ENCODE results near the gene MAPK14.

Gene MAPK14

DNA sequence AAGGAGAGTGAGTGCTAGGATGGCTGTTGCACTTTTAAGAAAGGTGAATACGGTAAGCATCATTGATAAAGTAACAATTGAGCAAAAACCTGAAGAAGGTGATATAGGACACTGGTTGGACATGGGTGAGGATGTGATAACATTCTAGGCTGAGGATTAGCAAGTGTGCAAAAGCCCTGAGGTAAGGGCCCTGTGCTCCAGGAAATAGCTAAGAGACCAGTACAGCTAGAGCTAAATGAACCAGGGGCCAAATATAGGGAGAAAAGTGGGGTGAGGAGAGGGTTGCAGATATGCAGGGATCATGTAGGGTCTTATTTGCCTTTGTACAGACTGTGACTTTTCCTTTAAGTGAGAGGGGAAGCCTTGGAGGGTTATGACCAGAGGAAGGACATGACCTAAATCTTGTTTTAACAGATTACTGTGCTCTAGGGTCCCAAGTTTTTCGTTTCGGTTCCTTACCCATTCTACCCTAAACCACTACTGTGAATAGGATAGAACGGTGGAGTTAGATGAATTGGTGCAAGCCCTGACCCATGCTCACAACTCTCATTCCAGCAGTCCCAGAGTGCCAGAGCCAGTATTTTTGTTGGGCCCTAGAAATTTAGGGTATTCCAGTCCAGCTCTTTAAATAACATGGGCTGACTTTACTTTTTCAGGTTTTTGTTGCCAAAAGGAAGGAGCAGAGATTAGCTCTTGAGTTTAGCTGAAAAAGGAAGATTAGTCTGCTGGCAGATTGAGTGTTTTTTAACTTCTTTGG is 10.7 kb downstream of the MAPK14 start:
- DNase-seq = no peak

DNA sequence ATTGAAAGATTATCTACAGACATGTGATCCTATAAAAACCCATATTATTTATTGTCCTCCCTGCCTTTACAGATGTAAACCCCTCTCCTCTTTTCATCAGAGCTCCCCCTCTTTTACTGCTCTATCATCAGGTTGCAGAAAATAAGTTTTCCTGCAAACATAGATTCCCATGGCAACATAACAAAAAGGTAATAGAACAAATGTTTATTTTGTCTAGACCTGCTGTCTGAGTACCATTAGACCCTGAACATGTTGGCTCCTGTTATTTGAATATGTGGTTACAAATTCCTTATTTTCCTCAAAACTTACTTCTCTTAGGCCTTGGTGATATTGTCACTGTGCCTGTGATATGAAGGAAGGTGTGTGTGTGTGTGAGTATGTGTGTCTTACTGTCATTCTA is 11.5 kb downstream of the MAPK14 start:
- DNase-seq = no peak

DNA sequence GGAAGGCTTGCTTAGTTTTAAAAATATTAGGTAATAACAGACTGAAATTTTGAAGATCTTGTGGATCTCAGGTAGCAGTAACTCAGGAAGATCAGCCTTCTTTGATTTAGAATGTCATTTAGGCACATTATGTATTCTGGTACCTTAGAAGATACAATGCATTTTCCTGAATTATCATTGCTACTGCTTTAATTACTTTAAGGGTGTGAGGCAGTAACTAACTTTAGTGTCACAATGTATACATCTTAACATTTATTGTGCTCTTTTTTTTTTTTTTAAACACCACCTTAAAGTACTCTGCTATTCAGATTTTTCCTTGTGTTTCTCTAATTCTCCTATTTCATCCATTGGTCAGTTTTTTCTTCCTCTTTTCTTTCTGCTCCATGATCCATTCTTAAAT is 13.3 kb downstream of the MAPK14 start:
- DNase-seq = no peak

DNA sequence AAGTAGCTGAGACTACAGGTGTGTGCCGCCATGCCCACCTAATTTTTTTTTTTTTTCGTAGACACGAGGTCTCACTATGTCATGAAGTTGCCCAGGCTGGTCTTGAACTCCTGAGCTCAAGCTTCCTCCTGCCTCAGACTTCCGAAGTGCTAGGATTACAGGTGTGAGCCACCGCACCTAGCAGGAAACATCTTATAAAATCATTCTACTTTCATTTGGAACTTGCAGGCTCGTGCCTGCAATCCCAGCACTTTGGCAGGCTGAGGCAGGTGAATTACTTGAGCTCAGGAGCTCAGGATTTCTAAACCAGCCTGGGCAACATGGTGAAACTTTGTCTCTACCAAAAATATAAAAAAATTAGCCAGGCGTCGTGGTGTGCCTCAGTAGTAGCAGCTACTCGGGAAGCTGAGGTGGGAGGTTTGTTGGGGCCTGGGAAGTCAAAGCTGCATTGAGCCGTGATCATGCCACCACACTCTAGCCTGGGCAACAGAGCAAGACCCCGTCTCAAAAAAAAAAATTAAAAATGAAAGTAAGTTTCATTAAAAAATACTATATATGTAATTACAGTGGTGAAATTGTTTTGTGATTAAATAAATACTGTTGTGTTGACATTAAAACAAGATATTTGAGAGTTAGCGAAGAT is 15.1 kb downstream of the MAPK14 start:
- no peak for DNase-seq

DNA sequence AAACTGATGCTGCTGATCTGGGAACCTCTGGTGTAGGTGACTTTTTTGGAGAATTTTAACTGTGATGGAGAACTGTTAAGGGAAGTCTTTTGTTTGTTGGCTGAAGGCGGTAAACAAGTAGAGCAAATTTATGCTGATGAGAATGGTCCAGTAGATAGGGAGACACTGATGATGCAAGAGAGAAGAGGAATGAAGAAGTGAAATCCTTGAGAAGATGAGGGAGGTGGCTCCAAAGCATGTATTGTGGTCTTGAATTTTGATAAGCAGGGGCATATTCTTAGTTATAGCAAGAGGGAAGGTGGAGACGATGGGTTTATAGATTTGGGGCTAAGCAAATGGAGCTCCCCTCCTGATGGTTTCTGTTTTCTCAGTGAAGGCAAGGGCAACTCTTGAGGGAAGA is 22.0 kb downstream of the MAPK14 start:
- DNase-seq = no peak

DNA sequence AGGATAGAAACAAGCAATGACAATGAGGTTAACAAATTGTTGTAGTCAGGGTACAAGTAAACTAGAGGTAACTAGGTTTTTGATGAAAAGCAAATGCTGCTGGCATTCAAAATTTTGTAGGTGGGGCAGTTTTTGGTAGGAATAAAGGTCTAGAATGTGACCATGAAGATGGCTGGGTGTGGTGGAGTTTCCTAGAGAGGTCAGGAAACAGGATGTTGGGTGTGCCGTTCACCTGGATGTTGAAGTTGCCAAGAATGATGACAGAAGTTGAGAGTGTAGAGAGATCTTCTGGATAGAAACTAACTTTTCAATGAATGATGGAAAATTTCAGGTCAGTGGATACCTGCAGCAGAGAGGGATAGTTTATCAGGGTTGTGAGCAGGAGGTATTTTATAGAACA is 22.7 kb downstream of the MAPK14 start:
- no peak for DNase-seq

DNA sequence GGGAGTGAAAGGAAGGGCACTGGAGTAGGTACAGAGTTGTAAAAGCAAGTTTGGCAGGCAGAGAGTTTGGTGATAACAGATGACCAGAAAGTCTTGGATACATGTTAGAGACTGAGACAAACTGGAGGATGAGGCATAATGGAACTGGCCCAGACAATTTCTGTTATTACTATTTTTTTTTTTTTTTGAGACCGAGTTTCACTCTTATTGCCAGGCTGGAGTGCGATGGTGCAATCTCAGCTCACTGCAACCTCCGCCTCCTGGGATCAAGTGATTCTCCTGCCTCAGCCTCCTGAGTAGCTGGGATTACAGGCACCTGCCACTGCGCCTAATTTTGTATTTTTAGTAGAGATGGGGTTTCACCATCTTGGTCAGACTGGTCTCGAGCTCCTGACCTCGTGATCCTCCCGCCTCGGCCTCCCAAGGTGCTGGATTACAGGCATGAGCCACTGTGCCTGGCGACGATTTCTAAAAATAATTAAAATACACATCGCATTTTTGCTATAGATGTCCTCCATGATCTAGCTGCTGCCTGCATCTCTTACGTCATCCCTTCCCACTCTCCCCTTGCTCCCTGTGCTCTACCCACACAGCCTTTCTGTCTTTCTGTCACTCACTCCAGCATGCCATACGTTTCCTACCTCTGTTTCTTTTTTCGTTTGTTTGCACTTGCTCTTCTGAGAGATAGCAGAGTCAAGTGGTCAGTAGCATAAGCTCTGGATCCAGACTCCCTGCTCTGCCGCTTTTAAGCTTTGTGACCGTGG is 23.5 kb downstream of the MAPK14 start:
- no peak for DNase-seq

DNA sequence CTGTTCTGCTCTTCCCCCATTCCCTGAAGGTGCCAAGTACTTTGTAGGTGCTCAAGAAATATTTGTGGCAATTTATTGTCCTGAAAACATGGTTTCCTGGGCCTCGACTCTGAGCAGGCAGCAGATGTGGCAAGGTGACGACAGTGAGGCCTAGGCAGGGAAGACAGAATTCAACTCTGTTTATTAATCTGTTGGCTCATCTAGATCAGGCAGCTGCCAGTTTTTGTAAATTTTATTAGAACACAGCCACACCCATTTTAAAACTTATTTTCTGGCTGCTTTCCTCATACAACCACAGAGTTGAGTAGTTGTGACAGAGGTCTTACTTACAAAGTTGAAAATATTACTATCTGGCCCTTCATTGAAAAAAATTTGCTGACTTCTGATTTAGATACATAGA is 24.5 kb downstream of the MAPK14 start:
- no peak for DNase-seq

DNA sequence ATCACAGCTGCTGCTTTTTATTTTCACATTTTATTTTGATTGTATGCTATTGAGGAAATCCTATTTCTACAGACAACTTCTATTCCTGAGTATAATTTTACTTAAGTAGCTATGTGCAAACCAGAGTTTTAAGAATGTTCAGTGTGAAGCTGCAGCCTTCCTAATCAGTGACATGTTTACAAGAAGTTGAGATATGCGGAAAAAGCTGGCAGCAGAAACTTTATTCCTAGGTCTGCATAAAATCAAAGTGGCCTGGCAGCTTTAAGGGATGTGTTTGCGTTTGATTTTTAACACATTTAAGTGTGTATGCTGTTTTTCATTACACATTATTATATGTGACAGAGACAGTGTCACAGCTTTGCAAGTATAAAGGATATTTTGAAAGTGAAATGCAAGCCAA is 26.3 kb downstream of the MAPK14 start:
- DNase-seq = no peak

DNA sequence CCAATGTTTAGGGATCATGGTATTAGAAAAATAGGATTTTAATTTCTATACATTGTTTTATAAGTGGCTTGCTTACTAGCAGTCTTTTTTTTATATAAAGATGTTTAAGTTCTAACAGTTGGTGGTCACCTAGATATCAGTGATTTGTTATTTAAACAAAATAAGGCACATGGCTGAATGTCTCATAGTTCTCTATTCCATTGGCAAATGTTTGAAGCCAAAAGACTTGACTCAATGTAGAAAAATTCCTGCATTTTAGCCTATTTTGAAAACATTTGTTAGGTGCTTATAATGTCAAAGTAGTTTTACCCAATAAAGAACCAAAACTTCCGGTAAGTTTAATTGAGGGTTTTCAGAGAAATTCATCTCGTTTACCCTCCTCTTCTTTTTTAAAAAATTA is 26.8 kb downstream of the MAPK14 start:
- no peak for DNase-seq

DNA sequence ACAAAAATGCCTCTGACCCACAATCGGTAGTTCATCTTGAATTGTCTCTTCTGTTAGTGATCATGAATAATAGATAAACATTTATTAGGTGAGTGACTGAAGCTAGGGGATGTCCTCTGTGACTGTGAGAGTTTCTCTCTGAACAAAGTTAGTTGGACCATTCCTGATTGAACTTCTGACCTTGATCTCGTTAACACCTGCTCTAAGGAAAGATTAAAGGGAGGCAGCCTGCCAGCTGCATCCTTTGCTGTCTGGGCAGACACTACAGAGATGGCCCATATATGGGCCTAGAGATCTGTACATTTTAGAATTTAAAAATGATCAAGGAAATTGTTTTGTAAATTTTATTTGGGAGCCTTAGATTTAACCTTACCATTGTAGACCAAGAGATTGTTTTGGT is 27.3 kb downstream of the MAPK14 start:
- no peak for DNase-seq

DNA sequence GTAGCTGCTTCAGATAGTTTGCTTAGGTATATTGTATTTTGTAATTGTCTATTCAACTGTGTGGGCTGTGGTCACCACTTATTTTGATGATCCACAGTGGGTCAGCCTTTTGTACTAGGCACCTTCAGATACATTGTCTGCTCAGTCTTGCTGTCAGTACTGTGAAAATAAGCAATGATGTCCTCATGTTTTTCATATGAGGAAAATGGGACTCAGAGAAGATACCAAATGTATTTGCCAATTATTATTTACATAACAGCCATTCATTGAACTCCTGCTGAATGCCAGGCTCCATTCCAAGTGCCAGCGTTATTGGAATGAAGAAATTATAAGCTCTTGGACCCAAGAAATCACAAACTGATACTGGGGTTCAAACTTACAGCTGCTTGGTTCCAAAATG is 28.6 kb downstream of the MAPK14 start:
- DNase-seq = no peak

DNA sequence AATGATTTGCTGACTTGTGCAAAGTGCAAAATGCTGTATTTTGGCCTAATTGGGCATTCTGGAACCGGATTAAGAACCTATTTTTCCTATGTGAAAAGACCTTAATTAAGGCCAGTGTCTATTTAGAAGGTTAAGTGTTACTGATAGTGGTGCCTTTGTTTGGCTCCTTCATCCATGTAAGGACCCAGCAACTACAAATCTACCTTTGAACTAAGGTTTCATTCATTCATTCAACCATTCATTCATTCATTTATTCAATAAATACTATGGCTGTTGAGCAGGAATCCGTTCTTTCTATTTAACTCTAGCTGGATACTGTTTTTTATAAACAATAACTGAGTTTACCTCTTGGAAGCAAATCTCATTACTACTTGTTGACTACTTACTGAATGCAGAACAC is 33.6 kb downstream of the MAPK14 start:
- no peak for DNase-seq

DNA sequence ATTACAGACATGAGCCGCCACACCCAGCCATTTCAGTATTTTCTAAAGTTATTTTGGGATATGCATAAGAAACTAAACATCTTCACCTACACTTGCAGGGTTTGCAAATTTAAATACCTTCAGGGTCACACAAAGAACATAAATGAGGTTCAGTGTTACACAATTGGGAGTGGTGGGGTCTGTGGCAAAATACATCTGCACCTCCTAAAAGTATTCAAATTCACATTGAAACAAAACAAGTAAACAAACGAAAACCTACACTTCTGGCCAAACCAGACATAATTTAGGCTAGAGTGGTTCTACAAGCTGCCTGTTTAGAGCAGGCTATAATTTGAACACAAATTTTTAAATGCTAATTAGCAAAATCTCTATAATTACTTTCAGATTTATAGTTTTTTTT is 34.6 kb downstream of the MAPK14 start:
- DNase-seq = no peak

DNA sequence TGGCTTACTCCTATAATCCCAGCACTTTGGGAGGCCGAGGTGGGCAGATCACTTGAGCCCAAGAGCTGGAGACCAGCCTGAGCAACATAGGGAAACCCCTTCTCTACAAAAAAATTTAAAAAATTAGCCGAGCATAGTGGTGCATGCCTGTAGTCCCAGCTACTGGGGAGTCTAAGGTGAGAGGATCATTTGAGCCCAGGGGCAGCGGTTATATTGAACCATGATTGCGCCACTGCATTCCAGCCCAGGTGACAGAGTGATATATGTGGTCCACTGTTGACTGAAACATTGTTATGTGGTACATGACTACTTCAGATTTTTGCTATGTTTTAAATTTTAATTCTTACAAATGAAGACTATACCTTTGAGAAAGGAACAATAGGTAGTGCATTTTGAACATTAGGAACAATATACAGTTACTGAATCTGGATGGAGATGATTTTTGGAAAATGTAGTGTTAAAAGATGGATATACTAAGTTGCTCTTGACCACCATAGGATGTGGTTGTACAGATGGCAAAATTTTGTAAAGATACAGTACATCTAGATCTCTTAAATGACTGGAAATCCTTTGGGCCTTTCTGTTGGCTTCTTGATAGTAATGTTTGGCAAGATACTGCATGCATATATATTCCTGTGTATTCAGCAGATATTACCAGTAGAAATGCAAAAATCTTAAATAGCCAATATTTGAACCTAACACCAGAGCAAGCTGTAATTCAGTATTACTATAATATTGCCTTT is 35.9 kb downstream of the MAPK14 start:
- no peak for DNase-seq

DNA sequence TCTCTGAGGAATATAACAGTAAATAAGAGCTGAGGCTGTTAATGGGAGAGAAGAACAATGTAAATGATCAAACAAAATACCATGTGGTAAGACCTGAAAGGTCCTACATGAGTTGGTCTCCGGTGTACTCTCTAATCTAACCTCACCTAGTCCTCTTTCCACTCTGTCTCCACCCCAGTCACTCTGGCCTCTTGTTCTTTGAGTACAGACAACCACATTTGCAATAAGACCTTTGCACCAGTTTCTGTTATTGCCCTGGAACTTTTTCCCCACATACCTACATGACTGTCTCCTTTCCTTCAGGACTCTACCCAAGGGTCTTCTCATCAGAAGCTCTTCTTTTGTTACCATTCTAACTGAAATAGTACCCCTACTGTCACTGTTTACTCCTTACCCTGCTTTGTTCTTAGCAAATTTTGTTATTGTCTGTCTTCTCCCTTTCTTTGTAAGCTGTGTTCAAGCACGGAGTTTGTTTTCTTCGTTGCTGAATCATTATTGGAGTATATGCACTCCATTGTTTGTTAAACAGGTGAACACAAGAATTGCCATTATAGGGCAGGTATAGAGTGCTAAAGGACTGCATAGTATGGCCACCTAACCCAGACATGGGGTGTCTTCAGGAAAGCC is 37.3 kb downstream of the MAPK14 start:
- DNase-seq = no peak

DNA sequence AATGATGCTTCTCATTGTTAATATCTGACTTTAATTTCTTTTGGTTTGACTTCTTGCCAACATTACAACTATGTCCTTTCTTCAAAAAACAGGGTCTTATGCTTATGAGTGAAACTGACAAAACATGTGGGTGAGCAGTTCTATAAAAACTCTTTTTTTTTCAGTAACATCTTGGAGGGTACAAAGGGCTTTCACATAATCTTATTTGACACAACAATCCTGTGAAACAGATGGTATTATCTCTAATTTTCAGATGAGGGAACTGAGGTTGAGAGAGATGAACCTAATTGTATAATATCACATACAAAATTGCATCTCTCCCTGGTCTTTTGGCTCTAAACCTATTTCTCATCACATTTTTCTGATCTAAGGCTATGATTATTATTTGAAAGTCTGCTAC is 38.3 kb downstream of the MAPK14 start:
- no peak for DNase-seq

DNA sequence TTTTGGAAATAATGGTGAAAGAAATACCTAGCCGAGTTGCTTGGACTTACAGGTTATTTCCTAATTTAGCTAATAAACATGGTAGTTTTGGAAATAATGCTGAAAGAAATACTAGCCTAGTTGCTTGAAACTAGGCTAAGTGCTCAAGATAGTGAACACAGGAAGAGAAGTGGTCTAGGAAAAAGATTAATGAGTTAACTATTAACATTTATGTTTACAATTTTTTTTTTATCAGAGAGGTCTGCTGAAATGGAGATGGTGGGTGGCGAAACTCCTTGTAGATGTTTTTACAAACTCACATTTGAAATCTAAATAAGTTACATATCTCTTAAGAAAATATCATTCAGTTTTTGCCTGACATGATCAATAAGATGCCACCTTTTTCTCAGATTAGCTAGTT is 39.2 kb downstream of the MAPK14 start:
- DNase-seq = no peak

DNA sequence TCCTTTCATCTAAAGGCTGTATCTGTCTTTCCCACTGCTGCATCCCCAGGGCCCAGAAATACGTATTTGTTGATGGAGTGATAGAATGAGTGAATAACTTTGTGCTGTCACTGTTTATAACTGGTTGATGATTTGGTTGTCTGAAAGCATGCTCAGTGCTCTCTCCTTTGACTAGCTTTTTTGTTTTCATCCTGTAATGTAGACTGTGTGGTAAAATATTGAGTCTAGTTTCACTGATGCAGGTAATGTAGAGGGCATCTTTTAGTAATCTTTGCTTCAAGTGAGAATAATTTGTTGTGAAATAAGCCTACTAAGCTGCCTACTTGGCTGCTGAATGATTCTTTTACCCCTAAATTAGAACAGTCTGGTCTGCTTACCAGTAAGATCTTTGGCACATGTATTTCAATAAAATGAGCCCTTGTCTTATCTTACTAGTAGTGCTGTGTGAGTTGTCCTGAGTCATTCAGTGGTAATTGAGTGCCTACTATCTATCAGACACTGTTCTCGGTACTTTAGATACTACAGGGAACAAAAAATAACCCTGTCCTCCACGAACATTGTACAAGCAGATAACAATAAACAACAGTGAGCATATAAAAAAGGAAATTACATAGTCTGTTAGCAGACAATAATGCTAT is 39.9 kb downstream of the MAPK14 start:
- DNase-seq = peak; percentile 12

DNA sequence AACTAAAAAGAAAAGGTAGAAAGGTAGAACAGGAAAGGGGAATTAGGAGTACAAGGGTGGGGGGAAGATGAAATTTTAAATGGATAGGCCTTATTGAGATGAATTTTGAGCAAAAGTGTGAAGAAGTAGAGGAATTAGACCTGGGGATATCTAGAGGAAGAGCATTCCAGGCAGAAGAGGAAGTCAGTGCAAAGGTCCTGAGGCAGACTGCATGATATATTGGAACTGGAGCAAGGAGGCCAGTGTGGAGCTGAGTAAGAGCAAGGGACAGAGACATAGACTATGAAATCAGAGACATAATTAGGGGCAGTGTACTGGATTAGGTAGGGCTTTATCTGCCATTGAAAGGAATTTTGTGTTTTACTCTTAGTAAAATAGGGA is 40.4 kb downstream of the MAPK14 start:
- no peak for DNase-seq

DNA sequence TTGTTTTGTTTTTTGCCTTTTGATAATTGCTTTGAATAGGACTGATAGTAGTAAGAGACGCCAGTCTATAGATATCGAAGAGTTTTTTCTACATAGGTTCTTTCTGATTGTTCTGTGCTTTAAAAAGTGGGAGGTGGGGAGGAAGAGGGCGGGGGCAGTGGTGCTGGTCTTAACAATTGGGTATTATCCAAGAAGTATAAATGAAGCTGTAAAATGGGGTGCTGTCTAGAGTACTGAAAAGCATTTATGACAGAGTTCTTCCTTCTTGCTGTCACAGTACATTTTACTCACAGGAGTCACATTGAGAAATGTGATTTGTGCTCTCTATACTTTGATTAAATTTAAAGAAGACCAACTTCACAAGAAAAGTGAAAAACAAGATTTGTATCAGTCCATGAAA is 41.0 kb downstream of the MAPK14 start:
- DNase-seq = no peak

DNA sequence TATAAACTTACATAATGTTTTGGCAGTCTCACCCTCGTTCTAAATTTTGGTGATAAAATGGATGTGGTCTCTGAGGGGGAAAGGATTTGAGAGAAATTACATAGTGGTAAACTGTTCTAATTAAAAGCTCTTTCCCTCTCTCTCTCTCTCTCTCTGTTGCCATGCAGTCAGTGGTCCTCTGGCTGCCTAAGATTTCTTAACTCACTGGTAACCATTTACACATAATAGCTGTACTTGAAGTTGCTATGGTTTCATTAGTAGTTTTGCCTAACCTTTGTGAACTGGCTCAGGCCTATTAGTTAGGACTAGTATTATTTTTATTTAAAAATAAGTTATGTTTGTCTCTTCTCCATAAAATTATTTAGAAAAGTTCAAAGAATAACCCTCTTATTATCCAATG is 42.0 kb downstream of the MAPK14 start:
- DNase-seq = no peak

DNA sequence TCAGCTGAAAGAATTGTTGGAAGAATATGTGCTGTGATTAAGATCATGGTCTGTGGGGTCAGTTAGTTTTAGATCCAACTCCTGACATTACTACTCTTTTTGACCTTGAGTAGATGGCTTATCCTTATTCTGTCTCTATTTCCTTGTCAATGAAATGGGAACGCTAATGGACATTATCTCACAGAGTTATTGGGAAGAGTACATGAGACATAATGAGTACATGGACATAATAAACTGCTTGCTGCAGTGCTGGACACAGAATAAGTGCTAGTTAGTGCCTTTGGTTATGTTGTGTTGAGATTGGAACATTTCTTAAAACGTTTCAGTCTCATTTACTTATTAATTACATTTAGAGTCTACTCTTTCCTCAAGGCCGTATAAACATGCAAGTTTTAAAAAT is 42.6 kb downstream of the MAPK14 start:
- no peak for DNase-seq
